ENCODE results near the gene INPP5B.

INPP5B gene

GRCh38 chr1:37844536-37844935 is 102.3 kb downstream of the INPP5B start:
- in situ Hi-C loops (cut with HindIII; ENCODE audit: low sequenced_read_pairs): no loop called here

GRCh38 chr1:37841652-37842051 is 105.2 kb downstream of the INPP5B start:
- in situ Hi-C loops (cut with HindIII; ENCODE audit: low sequenced_read_pairs): no loop called here

GRCh38 chr1:37840711-37841110 is 106.1 kb downstream of the INPP5B start:
- in situ Hi-C loops (cut with HindIII; ENCODE audit: low sequenced_read_pairs): no loop called here

- in situ Hi-C loops (cut with HindIII; ENCODE audit: low sequenced_read_pairs): no loop called here
Measured at GRCh38 chr1:37839676-37840075, 107.2 kb downstream of the INPP5B start.

- in situ Hi-C loops (cut with HindIII; ENCODE audit: low sequenced_read_pairs): no loop called here
Measured at GRCh38 chr1:37836788-37837187, 110.1 kb downstream of the INPP5B start.

GRCh38 chr1:37831809-37832208 is 115.0 kb downstream of the INPP5B start:
- in situ Hi-C loops (cut with HindIII; ENCODE audit: low sequenced_read_pairs): no loop called here

GRCh38 chr1:37831109-37831508 is 115.7 kb downstream of the INPP5B start:
- in situ Hi-C loops (cut with HindIII; ENCODE audit: low sequenced_read_pairs): no loop called here

DNA sequence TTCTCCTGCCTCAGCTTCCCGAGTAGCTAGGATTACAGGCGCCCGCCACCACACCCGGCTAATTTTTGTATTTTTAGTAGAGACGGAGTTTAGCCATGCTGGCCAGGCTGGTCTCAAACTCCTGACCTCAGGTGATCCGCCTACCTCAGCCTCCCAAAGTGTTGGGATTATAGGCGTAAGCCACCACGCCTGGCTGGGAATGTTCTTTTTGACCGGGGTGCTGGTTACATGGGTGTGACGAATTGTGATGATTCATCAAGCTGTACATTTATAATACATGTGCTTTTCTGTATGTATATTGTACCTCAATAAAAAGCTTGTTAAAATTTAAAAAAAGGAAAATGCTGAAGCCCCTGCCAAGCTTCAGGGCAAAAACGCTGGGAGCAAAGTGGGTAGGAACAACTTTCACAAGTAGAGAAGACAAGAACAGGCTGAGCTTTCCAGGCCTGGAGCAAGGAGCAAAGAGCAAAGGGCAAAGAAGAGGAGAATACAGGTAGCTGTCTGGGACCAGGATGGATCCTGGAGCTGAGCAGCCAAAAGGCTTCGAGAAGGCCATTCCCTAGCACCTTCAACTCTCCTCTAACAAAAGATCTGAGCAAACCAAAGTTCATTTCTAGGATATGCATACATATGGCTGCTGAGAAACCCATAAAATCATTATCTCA is 118.3 kb downstream of the INPP5B start:
- in situ Hi-C loops (cut with HindIII; ENCODE audit: low sequenced_read_pairs): no loop called here

GRCh38 chr1:37825506-37825905 is 121.3 kb downstream of the INPP5B start:
- in situ Hi-C loops (cut with HindIII; ENCODE audit: low sequenced_read_pairs): no loop called here

DNA sequence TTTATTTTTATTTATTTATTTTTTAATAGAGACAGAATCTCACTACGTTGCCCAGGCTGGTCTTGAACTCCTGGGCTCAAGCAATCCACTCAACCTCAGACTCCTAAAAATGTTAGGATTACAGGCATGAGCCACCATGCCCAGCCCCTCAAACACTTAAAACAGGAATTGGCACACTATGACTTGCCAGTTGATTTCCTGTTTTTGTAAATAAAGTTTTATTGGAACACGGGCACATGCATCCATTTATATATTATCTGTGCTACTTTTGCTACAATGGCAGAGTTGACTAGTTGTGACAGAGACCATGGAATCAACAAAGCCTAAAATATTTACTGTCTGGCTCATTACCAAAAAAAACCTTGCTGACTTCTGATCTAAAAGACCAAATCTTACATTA is 122.9 kb downstream of the INPP5B start:
- in situ Hi-C loops (cut with HindIII; ENCODE audit: low sequenced_read_pairs): no loop called here

- in situ Hi-C loops (cut with HindIII; ENCODE audit: low sequenced_read_pairs): no loop called here
Measured at GRCh38 chr1:37822906-37823815, 123.7 kb downstream of the INPP5B start.

DNA sequence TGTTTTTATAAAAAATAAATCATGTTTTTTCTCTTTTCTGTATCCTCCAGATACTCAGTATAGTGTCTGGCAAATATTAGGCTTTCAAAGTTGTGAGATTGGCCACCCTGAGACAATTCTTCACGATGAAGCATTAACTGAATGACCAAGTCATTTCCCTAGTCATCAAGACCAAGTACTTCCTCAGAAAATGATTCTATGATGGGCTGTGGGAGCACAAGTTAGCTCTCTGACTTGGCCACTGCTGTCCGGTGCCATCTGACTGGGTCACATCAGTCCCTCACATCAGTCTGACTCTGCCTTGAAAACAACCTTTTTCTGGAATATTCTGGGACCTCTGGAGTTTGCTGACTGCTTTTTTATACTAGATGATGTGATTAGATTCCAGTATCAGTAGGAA is 125.4 kb downstream of the INPP5B start:
- in situ Hi-C loops (cut with HindIII; ENCODE audit: low sequenced_read_pairs): no loop called here

GRCh38 chr1:37817481-37817880 is 129.4 kb downstream of the INPP5B start:
- in situ Hi-C loops (cut with HindIII; ENCODE audit: low sequenced_read_pairs): no loop called here

- in situ Hi-C loops (cut with HindIII; ENCODE audit: low sequenced_read_pairs): no loop called here
Measured at GRCh38 chr1:37814252-37814651, 132.6 kb downstream of the INPP5B start.

- in situ Hi-C loops (cut with HindIII; ENCODE audit: low sequenced_read_pairs): no loop called here
Measured at GRCh38 chr1:37813529-37814145, 133.2 kb downstream of the INPP5B start.

DNA sequence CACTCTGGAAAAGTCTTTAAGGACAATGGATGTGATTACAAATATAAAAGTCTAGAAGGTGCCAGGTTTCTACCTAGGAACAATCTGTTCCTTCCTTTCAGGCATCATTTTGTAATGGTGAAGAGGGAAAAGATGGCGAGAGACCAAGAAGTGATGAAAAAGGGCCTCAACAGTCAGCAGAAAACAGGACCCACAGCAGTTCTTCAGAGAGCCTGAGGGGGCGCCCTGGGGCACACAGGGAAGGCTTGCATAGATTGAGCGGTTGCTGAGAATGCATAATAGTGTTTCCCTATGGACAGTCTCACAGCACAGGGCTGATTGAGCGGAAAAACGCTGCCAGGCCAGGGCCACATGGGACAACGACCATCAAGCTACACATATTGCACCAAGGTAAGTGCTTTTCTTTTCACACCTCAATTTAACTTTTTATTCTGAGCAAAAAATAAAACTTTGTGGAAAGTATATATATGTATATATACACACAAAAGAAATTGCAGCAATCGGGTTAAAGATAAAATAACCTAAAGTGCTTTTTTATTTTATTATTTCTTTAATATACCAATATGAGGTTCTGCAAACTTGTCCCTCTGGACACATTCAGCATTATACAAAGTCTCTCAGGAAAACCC is 135.7 kb downstream of the INPP5B start:
- in situ Hi-C loops (cut with HindIII; ENCODE audit: low sequenced_read_pairs): no loop called here
